Bronchial epithelial cell (primary cell): ENCODE data around the gene CHST7. TPM values are rescaled to one million over a fixed set of nuclear protein-coding genes. Genes with fewer than 3 reads are reported as not detected.

ENCODE experiments used
- DNase-seq: peaks from one replicate; pipeline ENCODE4 v3.0.0-alpha.2; 2010; ENCODE audit warnings: low read depth
- FAIRE-seq: peaks from 2 replicates; lab custom pipeline; 2011; peaks lifted over from hg19 to GRCh38; lab: Jason Lieb, UNC
- H3K27me3 ChIP-seq: 2 replicates; pipeline ENCODE4 v1.5.1; 2011; ENCODE audit warnings: low read length; ENCODE audit not compliant: control insufficient read depth, insufficient read depth
- H3K36me3 ChIP-seq: 2 replicates; pipeline ENCODE4 v1.5.1; 2011; ENCODE audit warnings: low read length; ENCODE audit not compliant: control insufficient read depth, insufficient read depth
- H3K4me3 ChIP-seq: 2 replicates; pipeline ENCODE4 v1.5.1; 2011; ENCODE audit warnings: mild to moderate bottlenecking, low read depth, low read length, control low read depth
- total RNA-seq: library from RNA; depleted of rRNA; stranded (reverse); fragments of >200 nt; gene quantifications from 2 replicates; pipeline ENCODE4 v1.2.1, GENCODE V29; 2014
- TF ChIP-seq, protein P1 (sequence below): IDR thresholded peaks from 2 replicates; pipeline ENCODE4 v1.5.1; 2011; ENCODE audit warnings: mild to moderate bottlenecking, moderate library complexity, low read length, control low read depth, inconsistent platforms; ENCODE audit not compliant: insufficient read depth, severe bottlenecking

The CHST7 gene
- total RNA-seq, 1 donor from 2014 or later, result 3.4 TPM

DNA sequence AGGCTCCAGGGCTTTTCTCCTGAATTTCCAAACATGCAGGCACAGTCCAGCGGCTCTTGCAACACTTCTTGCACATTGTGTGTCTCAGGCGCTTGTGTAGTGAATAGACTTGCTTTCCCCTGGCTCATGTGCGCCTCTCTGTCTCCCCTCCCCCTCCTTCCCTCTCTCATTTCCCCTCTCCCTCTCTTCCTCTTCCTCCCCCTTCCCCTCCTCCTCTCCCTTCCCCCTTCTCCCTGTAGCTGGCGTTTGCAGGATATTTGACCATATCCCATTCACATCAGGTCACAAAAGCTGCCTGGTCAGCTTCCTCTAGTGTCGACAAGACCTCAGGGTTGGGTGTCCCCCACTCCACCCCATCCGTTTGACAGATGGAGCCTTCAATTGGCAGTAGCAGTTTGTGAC, 2.4 kb downstream of the CHST7 start:
- H3K4me3 ChIP-seq, result no peak overlapping the region
- no peaks in the 10 kb centered on the region for H3K27me3 ChIP-seq
- no peaks in the 10 kb centered on the region for H3K36me3 ChIP-seq
- TF ChIP-seq, protein P1, sequence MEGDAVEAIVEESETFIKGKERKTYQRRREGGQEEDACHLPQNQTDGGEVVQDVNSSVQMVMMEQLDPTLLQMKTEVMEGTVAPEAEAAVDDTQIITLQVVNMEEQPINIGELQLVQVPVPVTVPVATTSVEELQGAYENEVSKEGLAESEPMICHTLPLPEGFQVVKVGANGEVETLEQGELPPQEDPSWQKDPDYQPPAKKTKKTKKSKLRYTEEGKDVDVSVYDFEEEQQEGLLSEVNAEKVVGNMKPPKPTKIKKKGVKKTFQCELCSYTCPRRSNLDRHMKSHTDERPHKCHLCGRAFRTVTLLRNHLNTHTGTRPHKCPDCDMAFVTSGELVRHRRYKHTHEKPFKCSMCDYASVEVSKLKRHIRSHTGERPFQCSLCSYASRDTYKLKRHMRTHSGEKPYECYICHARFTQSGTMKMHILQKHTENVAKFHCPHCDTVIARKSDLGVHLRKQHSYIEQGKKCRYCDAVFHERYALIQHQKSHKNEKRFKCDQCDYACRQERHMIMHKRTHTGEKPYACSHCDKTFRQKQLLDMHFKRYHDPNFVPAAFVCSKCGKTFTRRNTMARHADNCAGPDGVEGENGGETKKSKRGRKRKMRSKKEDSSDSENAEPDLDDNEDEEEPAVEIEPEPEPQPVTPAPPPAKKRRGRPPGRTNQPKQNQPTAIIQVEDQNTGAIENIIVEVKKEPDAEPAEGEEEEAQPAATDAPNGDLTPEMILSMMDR, result no peak
- DNase-seq (no peak), FAIRE-seq (no peak)

DNA sequence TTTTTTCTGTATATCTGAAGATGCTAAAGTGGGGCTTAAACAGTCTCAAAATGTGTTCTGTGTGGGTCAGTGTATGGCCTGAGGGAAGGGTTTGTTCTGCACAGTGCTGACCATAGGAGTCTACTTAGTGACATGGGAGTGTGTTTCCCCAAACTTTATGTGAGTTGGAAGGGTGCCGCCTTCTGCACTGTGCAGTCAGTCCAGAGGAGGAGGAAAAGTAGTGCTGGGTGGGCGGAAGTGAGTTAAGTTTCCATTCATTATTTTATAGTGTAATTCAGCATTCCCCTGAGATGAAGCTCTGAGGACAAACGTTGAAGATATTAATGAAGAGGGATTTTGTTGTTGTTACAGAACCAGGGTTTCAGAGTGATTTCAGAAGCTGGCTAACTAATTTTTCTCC, 2.9 kb downstream of the CHST7 start:
- no peak for DNase-seq
- no peak overlapping the region for H3K4me3 ChIP-seq
- H3K27me3 ChIP-seq, result no peaks in the 10 kb centered on the region
- no peaks in the 10 kb centered on the region for H3K36me3 ChIP-seq
- TF ChIP-seq, protein P1, result no peak
- FAIRE-seq, result no peak

DNA sequence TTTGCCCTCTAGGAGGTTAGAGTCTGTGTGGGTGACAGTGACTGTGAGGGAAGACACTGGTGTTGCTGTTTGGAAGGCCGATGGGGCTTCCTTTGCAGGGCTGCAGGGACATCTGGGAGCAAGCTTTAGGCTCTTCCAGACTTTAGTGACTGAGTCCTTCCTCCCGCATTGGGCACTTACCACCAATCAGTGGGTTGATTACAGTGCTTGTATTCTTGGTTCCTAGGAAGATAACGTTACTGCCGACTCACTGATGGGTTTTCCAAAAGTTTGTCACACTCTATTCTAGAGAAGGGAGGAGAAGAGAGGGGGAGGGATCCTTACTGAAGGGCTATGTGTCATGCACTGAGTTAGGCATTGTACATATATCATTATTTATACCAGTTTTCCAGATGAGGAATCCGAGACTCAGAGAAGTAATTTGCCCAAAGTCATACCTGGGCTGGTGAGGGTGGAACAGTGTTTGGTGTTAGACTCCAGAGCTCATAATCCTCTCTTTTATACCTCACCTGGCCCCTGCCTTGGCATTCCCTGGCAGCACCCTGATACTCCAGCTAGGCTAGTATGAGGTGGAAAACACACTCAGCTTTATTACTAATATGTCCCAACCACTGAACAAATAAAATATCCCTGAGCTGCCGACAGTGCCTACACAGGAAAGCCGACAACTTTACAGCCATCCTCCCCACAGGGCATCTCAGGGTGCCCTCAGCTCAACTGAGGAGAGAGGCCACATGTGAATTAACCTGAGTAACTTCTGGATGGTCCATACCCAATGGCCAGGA, 3.8 kb downstream of the CHST7 start:
- H3K36me3 ChIP-seq, result no peaks in the 10 kb centered on the region
- H3K4me3 ChIP-seq, result no peak overlapping the region
- H3K27me3 ChIP-seq, result no peaks in the 10 kb centered on the region
- FAIRE-seq, result no peak
- TF ChIP-seq, protein P1, result no peak
- peak; percentile 58 for DNase-seq

DNA sequence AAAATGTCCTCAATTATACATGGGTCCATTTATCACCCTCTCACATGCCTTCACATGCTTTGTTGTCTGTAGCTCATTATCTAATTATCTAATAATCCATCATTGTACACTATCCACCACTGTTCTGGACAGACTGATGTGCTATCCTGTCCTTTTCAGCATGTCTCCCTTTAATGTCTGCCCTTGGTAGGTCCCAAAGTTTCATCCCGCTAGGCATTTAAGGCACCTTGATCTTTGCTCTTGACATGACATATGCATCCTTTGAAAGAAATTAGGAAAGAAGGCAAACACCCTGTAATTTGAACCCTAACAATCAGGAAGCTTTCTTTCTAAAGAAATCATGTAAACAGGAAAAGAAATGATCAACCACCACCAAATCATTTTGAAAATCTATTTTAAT, 5.7 kb downstream of the CHST7 start:
- H3K4me3 ChIP-seq, result no peak overlapping the region
- TF ChIP-seq, protein P1, result no peak
- H3K27me3 ChIP-seq, result no peaks in the 10 kb centered on the region
- DNase-seq (no peak), FAIRE-seq (no peak)
- no peaks in the 10 kb centered on the region for H3K36me3 ChIP-seq

DNA sequence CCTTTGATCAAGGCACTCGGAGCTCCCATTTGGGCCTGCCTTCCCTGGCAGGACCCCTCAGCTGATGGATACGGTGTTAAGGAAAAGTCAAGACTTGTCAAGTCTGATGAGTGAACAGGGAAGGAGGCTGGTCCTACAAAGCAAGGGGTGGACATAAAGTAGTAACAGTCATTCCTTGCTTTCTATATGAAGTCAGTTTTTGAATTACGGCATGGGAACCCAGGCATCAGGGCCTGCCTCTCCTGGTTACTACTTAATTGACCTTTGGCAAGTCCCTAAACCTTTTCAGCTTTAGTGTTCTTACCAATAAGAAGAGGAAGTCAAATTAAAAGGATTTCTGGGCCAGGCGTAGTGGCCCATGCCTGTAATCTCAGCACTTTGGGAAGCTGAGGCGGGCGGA, 7.0 kb downstream of the CHST7 start:
- FAIRE-seq, result no peak
- TF ChIP-seq, protein P1, result no peak
- DNase-seq, result no peak
- H3K27me3 ChIP-seq, result no peaks in the 10 kb centered on the region
- H3K36me3 ChIP-seq, result no peaks in the 10 kb centered on the region
- H3K4me3 ChIP-seq, result no peak overlapping the region

DNA sequence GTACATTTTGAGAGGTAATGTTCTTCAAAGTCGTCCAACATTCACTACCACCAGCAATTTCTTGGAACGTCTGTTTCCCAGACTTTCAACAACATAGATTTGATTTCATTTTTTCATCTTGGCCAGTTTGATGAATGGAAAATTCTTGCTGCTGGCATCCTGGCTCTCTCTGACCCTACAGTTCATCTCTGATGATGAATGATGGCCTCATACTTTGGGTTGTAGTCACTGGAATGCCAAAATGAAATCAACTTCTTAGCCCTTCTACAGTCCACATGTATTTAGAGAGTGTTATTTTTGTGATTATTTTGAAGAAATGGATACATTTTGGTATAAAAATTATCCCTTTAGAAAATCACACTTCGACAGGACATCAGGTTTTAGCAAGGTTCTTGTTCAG, 8.8 kb downstream of the CHST7 start:
- DNase-seq, result peak; percentile 72
- TF ChIP-seq, protein P1, result no peak
- FAIRE-seq, result no peak
- Histone ChIP-seq H3K36me3 (no peaks in the 10 kb centered on the region), H3K27me3 (no peaks in the 10 kb centered on the region), H3K4me3 (no peak overlapping the region)
